B cell (primary cell): ENCODE results near the gene ZBP1. TPM values are rescaled to one million over a fixed set of nuclear protein-coding genes. Genes with fewer than 3 reads are reported as not detected.

Experiments
- ATAC-seq: fragments of 200-7000 bp; cut with Tn5 transposase; one replicate; pipeline ENCODE4 v1.10.0; 2021; ENCODE audit warnings: low read depth, mild to moderate bottlenecking, moderate number of reproducible peaks, moderate library complexity
- CTCF ChIA-PET: fragments of 350-600 bp; sonication (Branson Sonifier 250); formaldehyde crosslinking; loops from one replicate; lab custom pipeline; 2021; ENCODE audit warnings: antibody characterized with exemption, inconsistent platforms; lab: Charles Lee
- POLR2A ChIA-PET: fragments of 350-600 bp; sonication (Branson Sonifier 250); formaldehyde crosslinking; loops from one replicate; lab custom pipeline; 2021; ENCODE audit warnings: antibody characterized with exemption; lab: Charles Lee
- DNase-seq: peaks from one replicate; pipeline ENCODE4 v3.0.0; 2013
- H2AFZ ChIP-seq: 2 replicates; pipeline ENCODE4 v1.6.1; 2012; ENCODE audit warnings: mild to moderate bottlenecking, low read depth, low read length; ENCODE audit not compliant: insufficient read depth, poor library complexity, severe bottlenecking
- H3K27ac ChIP-seq, 2 donors: 1 replicate in 1 of 2; 2 replicates in 1 of 2; pipeline ENCODE4 v1.5.1; 2012 to 2013; ENCODE audit warnings: low read length in 2 of 2, mild to moderate bottlenecking in 2 of 2, moderate library complexity in 1 of 2
- H3K27me3 ChIP-seq, 4 experiments: fragments of 200-600 bp in 1 of 4; sonication (generic) in 1 of 4; replicated peaks in 1 of 4; 1 replicate in 2 of 4; 2 replicates in 2 of 4; pipeline versions ENCODE4 v1.6.1 to v1.7.0; 2013 to 2016; ENCODE audit warnings: low read length in 3 of 4, mild to moderate bottlenecking in 2 of 4, mixed read lengths in 1 of 4, moderate library complexity in 1 of 4; ENCODE audit not compliant: insufficient read depth in 4 of 4, control insufficient read depth in 3 of 4; ENCODE audit errors: control extremely low read depth in 1 of 4
- H3K36me3 ChIP-seq, 2 experiments: replicated peaks in 1 of 2; 1 replicate in 1 of 2; 2 replicates in 1 of 2; pipeline versions ENCODE4 v1.6.1 to v1.7.1; 2013; ENCODE audit warnings: low read length in 1 of 2; ENCODE audit not compliant: insufficient read depth in 2 of 2, control insufficient read depth in 1 of 2; ENCODE audit errors: control extremely low read depth in 1 of 2, extremely low read depth in 1 of 2
- H3K4me1 ChIP-seq, 2 donors: fragments of 200-600 bp in 1 of 2; sonication (generic) in 1 of 2; 1 replicate in 1 of 2; 2 replicates in 1 of 2; pipeline versions ENCODE4 v1.5.1 to v1.6.1; 2013 to 2017; ENCODE audit warnings: low read length in 2 of 2; ENCODE audit not compliant: control insufficient read depth in 2 of 2, insufficient read depth in 2 of 2
- H3K4me2 ChIP-seq: replicated peaks from 2 replicates; pipeline ENCODE3; 2012; ENCODE audit warnings: mild to moderate bottlenecking, low read depth, low read length; ENCODE audit not compliant: poor library complexity, severe bottlenecking
- H3K4me3 ChIP-seq, 5 experiments: fragments of 200-600 bp in 1 of 5; sonication (generic) in 1 of 5; 1 replicate in 3 of 5; 2 replicates in 2 of 5; pipeline versions ENCODE4 v1.5.1 to v1.7.0; 2011 to 2016; ENCODE audit warnings: low read length in 4 of 5, mild to moderate bottlenecking in 4 of 5, low read depth in 2 of 5, control low read depth in 1 of 5, moderate library complexity in 1 of 5; ENCODE audit not compliant: insufficient read depth in 1 of 5; ENCODE audit errors: control extremely low read depth in 1 of 5, extremely low read depth in 1 of 5
- H3K79me2 ChIP-seq: fragments of 200-600 bp; sonication (generic); one replicate; pipeline ENCODE4 v1.6.0; 2016; ENCODE audit warnings: low read length; ENCODE audit not compliant: control insufficient read depth, insufficient read depth
- H3K9ac ChIP-seq: fragments of 200-600 bp; sonication (generic); 2 replicates; pipeline ENCODE4 v1.6.1; 2017; ENCODE audit warnings: mild to moderate bottlenecking, low read length, moderate library complexity
- H3K9me3 ChIP-seq, 3 donors: one replicate each; pipeline versions ENCODE4 v1.6.1 to v1.7.1; 2013; ENCODE audit warnings: low read length in 2 of 3; ENCODE audit not compliant: control insufficient read depth in 2 of 3, insufficient read depth in 1 of 3; ENCODE audit errors: control extremely low read depth in 1 of 3
- H4K20me1 ChIP-seq: 2 replicates; pipeline ENCODE4 v1.6.0; 2012; ENCODE audit warnings: mild to moderate bottlenecking, low read length; ENCODE audit not compliant: insufficient read depth, control insufficient read depth, poor library complexity, severe bottlenecking
- H3K27ac Mint-ChIP-seq: one replicate; pipeline ENCODE4 v1.8.0; 2021; ENCODE audit warnings: mixed read lengths
- H3K27me3 Mint-ChIP-seq: one replicate; pipeline ENCODE4 v1.8.0; 2021; ENCODE audit warnings: mixed read lengths
- H3K4me1 Mint-ChIP-seq: one replicate; pipeline ENCODE4 v1.8.0; 2021; ENCODE audit warnings: mixed read lengths
- H3K4me3 Mint-ChIP-seq: one replicate; pipeline ENCODE4 v1.8.0; 2021; ENCODE audit warnings: mixed read lengths
- H3K9me3 Mint-ChIP-seq: one replicate; pipeline ENCODE4 v1.8.0; 2022; ENCODE audit warnings: mixed read lengths; ENCODE audit not compliant: insufficient read depth
- CTCF ChIP-seq: fragments of 200-600 bp; IDR thresholded peaks from one replicate; pipeline ENCODE4 v1.8.0; 2022; ENCODE audit warnings: antibody characterized with exemption, mild to moderate bottlenecking
- EZH2 ChIP-seq: IDR thresholded peaks from 2 replicates; pipeline ENCODE4 v1.6.1; 2012; ENCODE audit warnings: borderline replicate concordance, low read depth, mild to moderate bottlenecking, moderate library complexity, low read length; ENCODE audit not compliant: insufficient read depth, poor library complexity, severe bottlenecking
- WGBS: methylation state at CpG from one replicate; pipeline ENCODE4 v1.1.5; 2013; ENCODE audit warnings: missing lambda C conversion rate; ENCODE audit not compliant: insufficient coverage; 5-methylcytosine and 5-hydroxymethylcytosine counted together
- intact Hi-C: fragments of 100-400 bp; cut with micrococcal nuclease; formaldehyde crosslinking; loops from one replicate; pipeline ENCODE4 v1.10.0; 2022
- polyA plus RNA-seq: library from polyadenylated mRNA; depleted of rRNA; stranded (reverse); fragments of >200 nt; gene quantifications from 2 replicates; pipeline ENCODE4 v1.2.3, GENCODE V29; 2012
- total RNA-seq, 2 donors: library from RNA; stranded (reverse); fragments of 120-200 nt in 1 of 2; gene quantifications; 1 replicate in 1 of 2; 2 replicates in 1 of 2; pipeline versions ENCODE4 v1.2.3 to v1.2.4, GENCODE V29; 2013 to 2022

Gene ZBP1
- total and polyA plus RNA-seq, 2 donors (not counting 1 experiment from before 2014, with no cell fraction given) = 29.9 to 69.2 TPM

DNA sequence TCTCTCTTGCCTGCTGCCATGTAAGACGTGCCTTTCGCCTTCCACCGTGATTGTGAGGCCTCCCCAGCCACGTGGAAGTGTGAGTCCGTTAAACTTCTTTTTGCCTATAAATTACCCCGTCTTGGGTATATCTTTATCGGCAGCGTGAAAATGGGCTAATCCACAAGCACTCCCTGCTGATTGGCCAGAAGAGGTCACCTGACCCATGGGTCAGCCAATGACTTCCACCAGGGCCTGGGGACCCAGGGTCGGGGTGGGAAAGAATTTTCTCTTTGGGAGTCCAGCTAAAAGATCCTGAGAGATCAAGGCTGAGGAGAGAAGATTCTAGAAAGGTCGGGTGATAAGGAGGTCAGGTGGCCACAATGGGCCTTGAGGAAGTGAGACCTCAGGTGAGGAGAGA, 17.1 kb downstream of the ZBP1 start:
- Histone ChIP-seq H3K4me1 (no peaks in the 10 kb centered on the region), H3K4me3 (no peak overlapping the region), H3K9ac (no peak overlapping the region), H3K27me3 (peaks cover 0 to 14% (median 2%) of the 10 kb centered on the region in 4 experiments), H3K79me2 (no peaks in the 10 kb centered on the region), H2AFZ (no peak overlapping the region), H3K4me2 (no peak overlapping the region), H3K9me3 (peaks cover 0 to 1% (median 0%) of the 10 kb centered on the region in 3 donors), H4K20me1 (no peaks in the 10 kb centered on the region), H3K27ac (no peak overlapping the region), H3K36me3 (peaks cover 0 to 25% of the 10 kb centered on the region in 2 experiments)
- no peak overlapping the region for H3K4me3 Mint-ChIP-seq
- H3K4me1 Mint-ChIP-seq = peaks cover 8% of the 10 kb centered on the region
- no peak overlapping the region for H3K27ac Mint-ChIP-seq
- ChIA-PET CTCF (interaction anchor here (11.4 kb wide), 1 partner anchor 16 kb away, joined by 131 read pairs; the partner anchor contains the start of gene ZBP1), POLR2A (no interaction called here)
- DNase-seq (no peak), ATAC-seq (no peak)
- intact Hi-C loops = no loop called here
- TF ChIP-seq CTCF (no peak), EZH2 (no peak)
- 92% methylated on average over 10 of the region's 10 CpGs for WGBS
- H3K27me3 Mint-ChIP-seq = peaks cover 5% of the 10 kb centered on the region
- no peaks in the 10 kb centered on the region for H3K9me3 Mint-ChIP-seq

- POLR2A ChIA-PET = interaction anchor here (0.9 to 1.2 kb wide), 2 partner anchors 14 to 18 kb away, joined by 3 read pairs; no protein-coding TSS in a partner anchor
- Mint-ChIP-seq H3K4me1 (peaks cover 13% of the 10 kb centered on the region), H3K27ac (no peak overlapping the region), H3K27me3 (peaks cover 5% of the 10 kb centered on the region), H3K4me3 (no peak overlapping the region), H3K9me3 (no peaks in the 10 kb centered on the region)
- H3K79me2 ChIP-seq = no peaks in the 10 kb centered on the region
- no peaks in the 10 kb centered on the region for H4K20me1 ChIP-seq
- ATAC-seq (no peak), DNase-seq (no peak)
- H3K4me1 ChIP-seq = peaks cover 10 to 11% of the 10 kb centered on the region in 2 donors
- CTCF ChIA-PET = interaction anchor here (0.8 to 11.4 kb wide), 10 partner anchors 17 to 609 kb away, joined by 3 to 131 read pairs (median 4); partner anchors contain the start of gene ZBP1
- H3K9me3 ChIP-seq = peaks cover 0 to 2% (median 0%) of the 10 kb centered on the region in 3 donors
- H2AFZ ChIP-seq = no peak overlapping the region
- H3K36me3 ChIP-seq = peaks cover 0 to 20% of the 10 kb centered on the region in 2 experiments
- no peak overlapping the region for H3K4me2 ChIP-seq
- no peak for TF ChIP-seq EZH2
- no peak for TF ChIP-seq CTCF
- no peak overlapping the region for H3K4me3 ChIP-seq
- no peak overlapping the region for H3K27ac ChIP-seq
- WGBS = 76% methylated on average over 5 of the region's 5 CpGs
- no peak overlapping the region for H3K9ac ChIP-seq
- H3K27me3 ChIP-seq = peaks cover 0 to 14% (median 2%) of the 10 kb centered on the region in 4 experiments
- intact Hi-C loops = no loop called here
These were observed 18.5 kb downstream of the ZBP1 start for GRCh38 chr20:57601737-57602136.
